ENCODE results near the gene NRP2.

GRCh38 chr2:205732314-205732713 is 50.0 kb downstream of the NRP2 start:
- TF ChIP-seq CTCF (conservative IDR thresholded peaks at IDR 0.05 in 1 of 2, IDR thresholded peaks at IDR 0.05 in 1 of 2; ENCODE audit: low read depth in 1 of 2, low read length in 2 of 2), result no peak
- no peak for TF ChIP-seq EZH2 (IDR thresholded peaks at IDR 0.05; ENCODE audit: low read length, missing control alignments)

Data from fibroblast of lung (primary cell).